ENCODE measurements around the gene NUAK1.

Gene NUAK1

GRCh38 chr12:106088811-106089485 is 49.8 kb downstream of the NUAK1 start:
- no peak overlapping the region for H3K4me3 ChIP-seq (ENCODE audit: control insufficient read depth, low read depth, low read length)
- DNase-seq (ENCODE audit: low read depth) = no peak
- TF ChIP-seq, protein P1, sequence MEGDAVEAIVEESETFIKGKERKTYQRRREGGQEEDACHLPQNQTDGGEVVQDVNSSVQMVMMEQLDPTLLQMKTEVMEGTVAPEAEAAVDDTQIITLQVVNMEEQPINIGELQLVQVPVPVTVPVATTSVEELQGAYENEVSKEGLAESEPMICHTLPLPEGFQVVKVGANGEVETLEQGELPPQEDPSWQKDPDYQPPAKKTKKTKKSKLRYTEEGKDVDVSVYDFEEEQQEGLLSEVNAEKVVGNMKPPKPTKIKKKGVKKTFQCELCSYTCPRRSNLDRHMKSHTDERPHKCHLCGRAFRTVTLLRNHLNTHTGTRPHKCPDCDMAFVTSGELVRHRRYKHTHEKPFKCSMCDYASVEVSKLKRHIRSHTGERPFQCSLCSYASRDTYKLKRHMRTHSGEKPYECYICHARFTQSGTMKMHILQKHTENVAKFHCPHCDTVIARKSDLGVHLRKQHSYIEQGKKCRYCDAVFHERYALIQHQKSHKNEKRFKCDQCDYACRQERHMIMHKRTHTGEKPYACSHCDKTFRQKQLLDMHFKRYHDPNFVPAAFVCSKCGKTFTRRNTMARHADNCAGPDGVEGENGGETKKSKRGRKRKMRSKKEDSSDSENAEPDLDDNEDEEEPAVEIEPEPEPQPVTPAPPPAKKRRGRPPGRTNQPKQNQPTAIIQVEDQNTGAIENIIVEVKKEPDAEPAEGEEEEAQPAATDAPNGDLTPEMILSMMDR (IDR thresholded peaks at IDR 0.05; ENCODE audit: control insufficient read depth, insufficient read depth, low read depth, low read length, missing control alignments) = no peak

DNA sequence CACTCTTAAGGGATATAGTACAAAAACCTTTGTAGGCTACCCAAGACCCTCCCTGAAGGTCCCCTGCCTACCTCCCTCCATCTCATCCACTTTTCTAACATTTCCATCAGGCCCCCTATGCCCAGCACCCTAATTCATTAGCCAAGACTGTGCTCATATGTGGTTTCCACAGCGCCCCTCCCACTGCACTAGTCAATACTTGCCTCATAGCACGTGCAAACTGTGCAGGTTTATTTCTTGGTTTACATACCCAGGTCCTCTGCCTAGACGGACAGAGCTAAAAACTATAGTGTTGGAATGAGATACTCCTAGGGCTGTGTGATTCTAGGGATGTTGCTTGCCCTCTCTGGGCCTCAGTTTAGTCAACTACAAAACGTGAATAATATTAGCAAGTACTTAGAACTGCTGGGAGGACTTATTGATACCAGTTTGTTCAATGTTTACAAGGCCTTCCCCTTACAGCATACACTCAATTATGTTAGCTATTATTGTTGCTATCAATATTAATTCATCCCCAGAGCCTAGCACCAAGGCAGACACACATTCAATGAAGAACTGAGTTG is 50.4 kb downstream of the NUAK1 start:
- TF ChIP-seq, protein P1 (IDR thresholded peaks at IDR 0.05; ENCODE audit: control insufficient read depth, insufficient read depth, low read depth, low read length, missing control alignments) = no peak
- no peak overlapping the region for H3K4me3 ChIP-seq (ENCODE audit: control insufficient read depth, low read depth, low read length)
- no peak for DNase-seq (ENCODE audit: low read depth)

- TF ChIP-seq, protein P1 (IDR thresholded peaks at IDR 0.05; ENCODE audit: control insufficient read depth, insufficient read depth, low read depth, low read length, missing control alignments) = no peak
- H3K4me3 ChIP-seq (ENCODE audit: control insufficient read depth, low read depth, low read length) = no peak overlapping the region
- no peak for DNase-seq (ENCODE audit: low read depth)
Observed at GRCh38 chr12:106086696-106087095, 52.1 kb downstream of the NUAK1 start.

GRCh38 chr12:106085213-106085612 is 53.5 kb downstream of the NUAK1 start:
- no peak overlapping the region for H3K4me3 ChIP-seq (ENCODE audit: control insufficient read depth, low read depth, low read length)
- TF ChIP-seq, protein P1 (IDR thresholded peaks at IDR 0.05; ENCODE audit: control insufficient read depth, insufficient read depth, low read depth, low read length, missing control alignments) = no peak
- no peak for DNase-seq (ENCODE audit: low read depth)

DNA sequence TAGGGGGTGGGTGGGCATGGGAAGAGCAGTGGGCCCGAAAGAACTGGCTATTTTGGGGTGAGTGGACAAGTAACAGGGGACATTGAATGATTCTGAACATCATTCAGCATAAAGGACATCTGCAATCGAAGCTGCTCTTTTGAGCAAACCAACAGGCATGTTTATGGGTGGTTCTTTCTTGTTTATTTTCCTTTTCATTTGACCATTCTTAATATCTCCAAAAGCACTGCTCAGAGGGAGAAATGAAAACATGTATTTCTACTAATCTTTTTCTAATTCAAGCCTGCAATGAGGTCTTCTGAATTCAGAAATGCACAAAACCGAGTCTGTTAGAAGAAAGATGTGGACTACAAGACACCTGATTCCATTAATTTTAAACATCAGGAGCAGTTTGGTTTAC is 54.0 kb downstream of the NUAK1 start:
- H3K4me3 ChIP-seq (ENCODE audit: control insufficient read depth, low read depth, low read length) = no peak overlapping the region
- DNase-seq (ENCODE audit: low read depth) = no peak

DNA sequence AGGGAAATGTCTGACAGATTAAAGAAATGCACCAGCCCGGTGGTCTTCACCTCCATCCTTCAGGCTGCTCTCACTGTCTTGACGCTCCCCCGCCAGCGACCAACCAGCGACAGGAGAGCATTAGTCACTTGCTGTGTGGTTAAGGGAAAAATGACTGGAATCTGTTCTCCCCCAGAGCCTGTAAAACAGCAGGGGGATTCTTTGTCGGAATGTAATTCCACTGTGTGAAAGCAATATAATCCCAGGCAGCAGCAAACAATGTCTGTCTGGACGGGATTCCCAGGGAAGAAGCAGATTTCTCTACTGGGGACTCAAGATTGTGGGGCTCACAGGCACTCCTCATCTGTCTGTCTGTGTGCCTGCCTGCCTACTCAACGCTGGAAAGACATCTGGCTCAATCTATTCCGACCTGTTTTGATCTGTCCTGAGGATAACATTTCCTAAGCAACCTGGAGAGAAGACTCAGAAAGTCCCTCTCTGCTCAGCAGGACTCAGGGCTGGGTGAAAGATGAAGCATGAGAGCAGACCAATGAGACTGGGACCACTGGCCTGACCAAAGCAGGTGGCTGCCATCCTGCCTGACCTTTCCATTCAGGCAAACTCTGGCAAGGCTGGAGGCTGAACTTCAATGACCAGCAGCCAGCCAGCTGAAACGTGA is 54.6 kb downstream of the NUAK1 start:
- H3K4me3 ChIP-seq (ENCODE audit: control insufficient read depth, low read depth, low read length) = no peak overlapping the region; the same call in 1 of the 2 replicates
- TF ChIP-seq, protein P1 (IDR thresholded peaks at IDR 0.05; ENCODE audit: control insufficient read depth, insufficient read depth, low read depth, low read length, missing control alignments) = no peak
- DNase-seq (ENCODE audit: low read depth) = peak; percentile 84

More for the DNA sequence above, 54.0 kb downstream of the NUAK1 start:
- TF ChIP-seq, protein P1 (IDR thresholded peaks at IDR 0.05; ENCODE audit: control insufficient read depth, insufficient read depth, low read depth, low read length, missing control alignments) = no peak

All from AG09309 (cell line).